WTC11 (cell line): ENCODE results near the gene TOMM5. TPM values are rescaled to one million over a fixed set of nuclear protein-coding genes. Genes with fewer than 3 reads are reported as not detected.

ENCODE experiments used
- ATAC-seq: fragments of 200-7000 bp; cut with Tn5 transposase; 2 replicates; pipeline ENCODE4 v1.10.0; 2021; ENCODE audit warnings: mild to moderate bottlenecking, moderate library complexity
- CTCF ChIA-PET: fragments of 300-600 bp; sonication (Branson Sonifier 250); formaldehyde crosslinking; loops from one replicate; lab custom pipeline; 2021; ENCODE audit warnings: antibody characterized with exemption; lab: Charles Lee
- POLR2A ChIA-PET: fragments of 350-600 bp; sonication (Branson Sonifier 250); formaldehyde crosslinking; loops from one replicate; lab custom pipeline; 2021; ENCODE audit warnings: antibody characterized with exemption; lab: Charles Lee
- DNase-seq: peaks from one replicate; pipeline ENCODE4 v3.0.0; 2021; ENCODE audit warnings: low spot score
- H3K27ac Mint-ChIP-seq: 2 replicates; pipeline ENCODE4 v1.8.0; 2021; ENCODE audit warnings: mixed read lengths
- H3K27me3 Mint-ChIP-seq: 2 replicates; pipeline ENCODE4 v1.8.0; 2021; ENCODE audit warnings: low read depth, mild to moderate bottlenecking, moderate library complexity, mixed read lengths
- H3K36me3 Mint-ChIP-seq: 2 replicates; pipeline ENCODE4 v1.8.0; 2021; ENCODE audit warnings: mixed read lengths
- H3K4me1 Mint-ChIP-seq: 2 replicates; pipeline ENCODE4 v1.8.0; 2022; ENCODE audit warnings: mixed read lengths
- H3K4me3 Mint-ChIP-seq: 2 replicates; pipeline ENCODE4 v1.8.0; 2021; ENCODE audit warnings: mild to moderate bottlenecking, moderate library complexity, mixed read lengths
- H3K9me3 Mint-ChIP-seq: 2 replicates; pipeline ENCODE4 v1.8.0; 2021; ENCODE audit warnings: mixed read lengths
- CBFB ChIP-seq: sonication (generic); formaldehyde crosslinking; IDR thresholded peaks from 2 replicates; pipeline ENCODE4 v1.8.1; 2022; ENCODE audit warnings: mild to moderate bottlenecking, low read depth, missing genetic modification reagents
- ESRRA ChIP-seq: sonication (generic); formaldehyde crosslinking; IDR thresholded peaks from 2 replicates; pipeline ENCODE4 v1.8.1; 2022; ENCODE audit warnings: mild to moderate bottlenecking, missing genetic modification reagents, borderline replicate concordance
- FOXJ3 ChIP-seq: sonication (generic); formaldehyde crosslinking; IDR thresholded peaks from 2 replicates; pipeline ENCODE4 v1.9.0; 2021; ENCODE audit warnings: missing genetic modification reagents, mild to moderate bottlenecking, borderline replicate concordance
- TCF7 ChIP-seq: sonication (generic); formaldehyde crosslinking; IDR thresholded peaks from 2 replicates; pipeline ENCODE4 v1.8.0; 2022; ENCODE audit warnings: mild to moderate bottlenecking, low read depth, missing genetic modification reagents, moderate library complexity
- ZNF138 ChIP-seq: sonication (generic); formaldehyde crosslinking; conservative IDR thresholded peaks from 2 replicates; pipeline ENCODE4 v1.8.1; 2022; ENCODE audit warnings: mild to moderate bottlenecking, moderate library complexity, missing genetic modification reagents
- ZNF232 ChIP-seq: sonication (generic); formaldehyde crosslinking; IDR thresholded peaks from 2 replicates; pipeline ENCODE4 v1.8.0; 2022; ENCODE audit warnings: mild to moderate bottlenecking, missing genetic modification reagents
- ZNF396 ChIP-seq: fragments of 250-450 bp; sonication (Bioruptor Pico); IDR thresholded peaks from 2 replicates; pipeline ENCODE4 v1.8.0; 2021; ENCODE audit warnings: mild to moderate bottlenecking, moderate library complexity, borderline replicate concordance
- total RNA-seq: library from RNA; stranded (reverse); gene quantifications from 3 replicates; pipeline ENCODE4 v1.2.3, GENCODE V29; 2021
- TF ChIP-seq, protein P1 (sequence below): sonication (generic); formaldehyde crosslinking; IDR thresholded peaks from 2 replicates; pipeline ENCODE4 v1.8.0; 2022; ENCODE audit warnings: mild to moderate bottlenecking, missing genetic modification reagents
- TF ChIP-seq, protein P2 (sequence below): sonication (generic); formaldehyde crosslinking; IDR thresholded peaks from 2 replicates; pipeline ENCODE4 v1.8.1; 2022; ENCODE audit warnings: mild to moderate bottlenecking, missing genetic modification reagents, moderate library complexity, borderline replicate concordance
- TF ChIP-seq, protein P3 (sequence below): fragments of 250-450 bp; sonication (Bioruptor Pico); conservative IDR thresholded peaks from 2 replicates; pipeline ENCODE4 v1.9.0; 2021; ENCODE audit warnings: mild to moderate bottlenecking
- TF ChIP-seq, protein P4 (sequence below): sonication (generic); formaldehyde crosslinking; IDR thresholded peaks from 2 replicates; pipeline ENCODE4 v1.8.1; 2023; ENCODE audit warnings: mild to moderate bottlenecking, moderate library complexity, missing genetic modification reagents
- TF ChIP-seq, protein P5 (sequence below): sonication (generic); formaldehyde crosslinking; conservative IDR thresholded peaks from 2 replicates; pipeline ENCODE4 v1.8.1; 2022; ENCODE audit warnings: mild to moderate bottlenecking, missing genetic modification reagents
- TF ChIP-seq, protein P6 (sequence below): sonication (generic); formaldehyde crosslinking; IDR thresholded peaks from 2 replicates; pipeline ENCODE4 v1.8.0; 2023; ENCODE audit warnings: missing genetic modification reagents
- TF ChIP-seq, protein P7 (sequence below): sonication (generic); formaldehyde crosslinking; IDR thresholded peaks from 2 replicates; pipeline ENCODE4 v1.8.1; 2023; ENCODE audit warnings: mild to moderate bottlenecking, missing genetic modification reagents

TOMM5 gene
- total RNA-seq, 1 experiment from 2014 or later: 112 TPM

DNA sequence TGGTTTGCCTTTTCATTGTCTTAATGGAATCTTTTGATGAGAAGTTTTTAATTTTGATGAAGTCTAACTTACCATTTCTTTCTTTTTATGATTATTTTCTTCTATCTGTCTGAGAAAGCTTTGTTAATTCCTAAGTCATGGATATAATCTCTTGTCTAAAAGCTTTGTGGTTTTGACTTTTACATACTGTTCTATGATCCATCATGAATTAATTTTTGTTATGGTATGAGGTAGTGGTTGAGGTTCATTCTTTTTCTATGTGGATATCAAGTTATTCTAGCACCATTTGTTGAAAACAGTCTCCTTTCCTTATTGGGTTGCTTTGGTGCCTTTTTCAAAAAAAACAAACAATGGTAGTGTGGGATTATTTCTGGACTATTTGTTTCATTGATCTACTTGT lies 36.6 kb downstream of the TOMM5 start (continued):
- TF ChIP-seq, protein P1, sequence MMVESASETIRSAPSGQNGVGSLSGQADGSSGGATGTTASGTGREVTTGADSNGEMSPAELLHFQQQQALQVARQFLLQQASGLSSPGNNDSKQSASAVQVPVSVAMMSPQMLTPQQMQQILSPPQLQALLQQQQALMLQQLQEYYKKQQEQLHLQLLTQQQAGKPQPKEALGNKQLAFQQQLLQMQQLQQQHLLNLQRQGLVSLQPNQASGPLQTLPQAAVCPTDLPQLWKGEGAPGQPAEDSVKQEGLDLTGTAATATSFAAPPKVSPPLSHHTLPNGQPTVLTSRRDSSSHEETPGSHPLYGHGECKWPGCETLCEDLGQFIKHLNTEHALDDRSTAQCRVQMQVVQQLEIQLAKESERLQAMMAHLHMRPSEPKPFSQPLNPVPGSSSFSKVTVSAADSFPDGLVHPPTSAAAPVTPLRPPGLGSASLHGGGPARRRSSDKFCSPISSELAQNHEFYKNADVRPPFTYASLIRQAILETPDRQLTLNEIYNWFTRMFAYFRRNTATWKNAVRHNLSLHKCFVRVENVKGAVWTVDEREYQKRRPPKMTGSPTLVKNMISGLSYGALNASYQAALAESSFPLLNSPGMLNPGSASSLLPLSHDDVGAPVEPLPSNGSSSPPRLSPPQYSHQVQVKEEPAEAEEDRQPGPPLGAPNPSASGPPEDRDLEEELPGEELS: no peak
- TF ChIP-seq, protein P2, sequence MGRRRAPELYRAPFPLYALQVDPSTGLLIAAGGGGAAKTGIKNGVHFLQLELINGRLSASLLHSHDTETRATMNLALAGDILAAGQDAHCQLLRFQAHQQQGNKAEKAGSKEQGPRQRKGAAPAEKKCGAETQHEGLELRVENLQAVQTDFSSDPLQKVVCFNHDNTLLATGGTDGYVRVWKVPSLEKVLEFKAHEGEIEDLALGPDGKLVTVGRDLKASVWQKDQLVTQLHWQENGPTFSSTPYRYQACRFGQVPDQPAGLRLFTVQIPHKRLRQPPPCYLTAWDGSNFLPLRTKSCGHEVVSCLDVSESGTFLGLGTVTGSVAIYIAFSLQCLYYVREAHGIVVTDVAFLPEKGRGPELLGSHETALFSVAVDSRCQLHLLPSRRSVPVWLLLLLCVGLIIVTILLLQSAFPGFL (CRISPR knock-in tag): no peak
- no peak for TF ChIP-seq FOXJ3 (CRISPR knock-in tag)

DNA sequence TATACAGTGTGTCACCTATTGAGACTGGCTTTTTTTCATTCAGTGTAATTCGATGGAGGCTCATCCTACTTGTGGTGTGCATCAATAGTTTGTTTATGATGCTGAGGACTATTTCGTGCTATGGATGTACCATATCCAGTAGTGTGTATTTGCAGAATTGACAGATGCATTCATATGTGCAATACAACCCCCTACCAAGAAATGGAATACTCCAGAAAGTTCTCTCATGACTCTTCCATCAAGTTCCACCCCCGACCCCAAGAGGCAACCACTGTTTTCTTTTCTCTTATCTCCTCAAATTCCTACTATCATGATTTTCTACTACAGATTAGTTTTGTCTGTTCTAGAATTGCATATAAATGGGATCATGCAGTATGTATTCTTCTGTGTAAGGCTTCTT lies 38.1 kb downstream of the TOMM5 start:
- H3K27me3 Mint-ChIP-seq: no peaks in the 10 kb centered on the region
- TF ChIP-seq, protein P3, sequence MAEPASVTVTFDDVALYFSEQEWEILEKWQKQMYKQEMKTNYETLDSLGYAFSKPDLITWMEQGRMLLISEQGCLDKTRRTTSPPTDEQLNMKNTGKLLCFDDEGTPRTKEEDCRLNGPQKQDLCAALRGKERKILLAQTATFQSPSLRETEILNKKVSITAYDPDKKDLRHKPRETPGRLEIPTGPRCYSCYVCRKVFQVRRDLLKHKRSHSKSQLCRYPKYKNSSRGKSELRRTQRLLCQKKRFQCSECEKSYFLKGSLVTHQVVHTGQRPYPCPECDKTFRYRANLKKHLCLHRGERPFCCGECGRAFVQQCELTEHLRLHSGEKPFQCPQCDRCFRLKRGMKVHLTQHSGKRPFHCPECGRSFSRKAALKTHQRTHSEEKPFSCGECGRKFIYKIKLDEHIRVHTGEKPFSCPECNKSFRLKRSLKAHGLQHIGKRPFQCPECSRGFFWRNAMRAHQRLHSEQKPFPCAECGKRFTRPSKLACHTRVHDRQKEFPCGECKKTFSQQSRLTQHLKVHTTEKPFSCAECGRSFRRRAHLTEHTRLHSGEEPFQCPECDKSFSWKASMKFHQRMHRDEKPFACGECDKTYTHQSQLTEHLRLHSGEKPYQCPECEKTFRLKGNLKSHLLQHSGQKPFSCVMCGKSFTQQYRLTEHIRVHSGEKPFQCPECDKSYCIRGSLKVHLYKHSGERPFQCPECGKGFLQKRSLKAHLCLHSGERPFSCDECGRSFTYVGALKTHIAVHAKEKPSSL (CRISPR knock-in tag): no peak
- TF ChIP-seq CBFB (CRISPR knock-in tag): no peak
- TF ChIP-seq, all 79 proteins: peak for 0
- H3K27ac Mint-ChIP-seq: no peak overlapping the region
- no peak overlapping the region for H3K4me3 Mint-ChIP-seq
- H3K36me3 Mint-ChIP-seq: no peaks in the 10 kb centered on the region
- ATAC-seq (no peak), DNase-seq (no peak)
- POLR2A ChIA-PET: no interaction called here
- CTCF ChIA-PET: no interaction called here
- peaks cover 21% of the 10 kb centered on the region for H3K4me1 Mint-ChIP-seq
- peaks cover 4% of the 10 kb centered on the region; the same call in 1 of the 2 replicates for H3K9me3 Mint-ChIP-seq

DNA sequence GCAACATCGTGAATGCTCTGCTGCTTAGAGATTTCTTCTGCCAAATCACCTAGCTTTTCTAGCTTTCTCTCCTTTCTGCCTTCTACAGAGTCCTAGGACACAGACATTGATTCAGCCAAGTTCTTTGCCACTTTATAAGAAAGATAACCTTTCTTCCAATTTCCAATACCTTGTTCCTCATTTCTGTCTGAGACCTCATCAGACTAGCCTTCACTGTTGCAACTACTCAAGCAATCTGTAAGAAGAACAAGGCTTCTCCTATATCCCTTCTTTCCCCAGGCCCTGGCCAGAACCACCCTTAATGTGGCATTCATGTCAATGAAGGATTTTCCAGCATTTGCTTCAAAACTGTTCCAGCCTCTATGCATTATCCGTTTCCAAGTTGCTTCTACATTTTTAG lies 40.5 kb downstream of the TOMM5 start:
- Mint-ChIP-seq H3K9me3 (peaks cover 3% of the 10 kb centered on the region; the same call in 1 of the 2 replicates), H3K4me3 (no peak overlapping the region), H3K36me3 (no peaks in the 10 kb centered on the region), H3K27ac (no peak overlapping the region), H3K27me3 (no peaks in the 10 kb centered on the region), H3K4me1 (peaks cover 3% of the 10 kb centered on the region; the same call in 1 of the 2 replicates)
- DNase-seq (no peak), ATAC-seq (no peak)
- TF ChIP-seq, protein P4, sequence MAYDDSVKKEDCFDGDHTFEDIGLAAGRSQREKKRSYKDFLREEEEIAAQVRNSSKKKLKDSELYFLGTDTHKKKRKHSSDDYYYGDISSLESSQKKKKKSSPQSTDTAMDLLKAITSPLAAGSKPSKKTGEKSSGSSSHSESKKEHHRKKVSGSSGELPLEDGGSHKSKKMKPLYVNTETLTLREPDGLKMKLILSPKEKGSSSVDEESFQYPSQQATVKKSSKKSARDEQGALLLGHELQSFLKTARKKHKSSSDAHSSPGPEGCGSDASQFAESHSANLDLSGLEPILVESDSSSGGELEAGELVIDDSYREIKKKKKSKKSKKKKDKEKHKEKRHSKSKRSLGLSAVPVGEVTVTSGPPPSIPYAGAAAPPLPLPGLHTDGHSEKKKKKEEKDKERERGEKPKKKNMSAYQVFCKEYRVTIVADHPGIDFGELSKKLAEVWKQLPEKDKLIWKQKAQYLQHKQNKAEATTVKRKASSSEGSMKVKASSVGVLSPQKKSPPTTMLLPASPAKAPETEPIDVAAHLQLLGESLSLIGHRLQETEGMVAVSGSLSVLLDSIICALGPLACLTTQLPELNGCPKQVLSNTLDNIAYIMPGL (CRISPR knock-in tag): no peak
- no peak for TF ChIP-seq ZNF396
- no peak for TF ChIP-seq TCF7 (CRISPR knock-in tag)
- TF ChIP-seq, protein P5, sequence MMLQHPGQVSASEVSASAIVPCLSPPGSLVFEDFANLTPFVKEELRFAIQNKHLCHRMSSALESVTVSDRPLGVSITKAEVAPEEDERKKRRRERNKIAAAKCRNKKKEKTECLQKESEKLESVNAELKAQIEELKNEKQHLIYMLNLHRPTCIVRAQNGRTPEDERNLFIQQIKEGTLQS: no peak
- TF ChIP-seq, protein P6, sequence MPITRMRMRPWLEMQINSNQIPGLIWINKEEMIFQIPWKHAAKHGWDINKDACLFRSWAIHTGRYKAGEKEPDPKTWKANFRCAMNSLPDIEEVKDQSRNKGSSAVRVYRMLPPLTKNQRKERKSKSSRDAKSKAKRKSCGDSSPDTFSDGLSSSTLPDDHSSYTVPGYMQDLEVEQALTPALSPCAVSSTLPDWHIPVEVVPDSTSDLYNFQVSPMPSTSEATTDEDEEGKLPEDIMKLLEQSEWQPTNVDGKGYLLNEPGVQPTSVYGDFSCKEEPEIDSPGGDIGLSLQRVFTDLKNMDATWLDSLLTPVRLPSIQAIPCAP: no peak
- CTCF ChIA-PET: no interaction called here
- POLR2A ChIA-PET: no interaction called here

DNA sequence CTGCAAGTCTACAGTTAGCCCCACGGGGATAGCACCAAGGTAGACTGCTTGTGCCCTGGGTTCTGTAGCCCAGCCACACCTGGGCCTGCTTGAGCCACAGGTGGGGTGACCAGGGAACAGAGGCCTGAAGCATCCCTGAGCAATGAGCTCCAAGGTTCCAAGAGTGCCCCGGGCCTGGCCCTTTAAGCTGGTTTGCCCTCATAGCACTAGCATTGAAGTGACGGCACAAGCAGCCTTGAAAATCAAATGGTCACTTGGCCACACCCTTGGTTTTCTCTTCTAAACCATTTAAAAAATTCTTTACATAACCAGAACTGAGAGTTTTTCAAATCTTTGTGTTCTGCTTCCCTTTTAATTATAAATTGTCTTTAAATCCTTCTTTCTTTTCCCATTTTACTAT lies 40.9 kb downstream of the TOMM5 start:
- H3K27ac Mint-ChIP-seq: no peak overlapping the region
- H3K27me3 Mint-ChIP-seq: no peaks in the 10 kb centered on the region
- no peak for DNase-seq
- CTCF ChIA-PET: no interaction called here
- no peak overlapping the region for H3K4me3 Mint-ChIP-seq
- H3K9me3 Mint-ChIP-seq: no peaks in the 10 kb centered on the region
- ATAC-seq: no peak
- H3K36me3 Mint-ChIP-seq: no peaks in the 10 kb centered on the region
- H3K4me1 Mint-ChIP-seq: peaks cover 3% of the 10 kb centered on the region; the same call in 1 of the 2 replicates
- TF ChIP-seq ESRRA (no peak), FOXJ3 (CRISPR knock-in tag) (no peak), ZNF138 (CRISPR knock-in tag) (no peak), ZNF232 (no peak)
- TF ChIP-seq, protein P5: no peak
- TF ChIP-seq, protein P7, sequence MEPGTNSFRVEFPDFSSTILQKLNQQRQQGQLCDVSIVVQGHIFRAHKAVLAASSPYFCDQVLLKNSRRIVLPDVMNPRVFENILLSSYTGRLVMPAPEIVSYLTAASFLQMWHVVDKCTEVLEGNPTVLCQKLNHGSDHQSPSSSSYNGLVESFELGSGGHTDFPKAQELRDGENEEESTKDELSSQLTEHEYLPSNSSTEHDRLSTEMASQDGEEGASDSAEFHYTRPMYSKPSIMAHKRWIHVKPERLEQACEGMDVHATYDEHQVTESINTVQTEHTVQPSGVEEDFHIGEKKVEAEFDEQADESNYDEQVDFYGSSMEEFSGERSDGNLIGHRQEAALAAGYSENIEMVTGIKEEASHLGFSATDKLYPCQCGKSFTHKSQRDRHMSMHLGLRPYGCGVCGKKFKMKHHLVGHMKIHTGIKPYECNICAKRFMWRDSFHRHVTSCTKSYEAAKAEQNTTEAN (CRISPR knock-in tag): no peak
- POLR2A ChIA-PET: no interaction called here
